ENCODE data around the gene RLF. TPM values are rescaled to one million over a fixed set of nuclear protein-coding genes. Genes with fewer than 3 reads are reported as not detected.

RLF gene
- total and polyA plus RNA-seq, 2 of the 8 experiments (the other 6 are each of a cell fraction or from before 2014, with no cell fraction given) = 4.2 to 18.0 TPM

DNA sequence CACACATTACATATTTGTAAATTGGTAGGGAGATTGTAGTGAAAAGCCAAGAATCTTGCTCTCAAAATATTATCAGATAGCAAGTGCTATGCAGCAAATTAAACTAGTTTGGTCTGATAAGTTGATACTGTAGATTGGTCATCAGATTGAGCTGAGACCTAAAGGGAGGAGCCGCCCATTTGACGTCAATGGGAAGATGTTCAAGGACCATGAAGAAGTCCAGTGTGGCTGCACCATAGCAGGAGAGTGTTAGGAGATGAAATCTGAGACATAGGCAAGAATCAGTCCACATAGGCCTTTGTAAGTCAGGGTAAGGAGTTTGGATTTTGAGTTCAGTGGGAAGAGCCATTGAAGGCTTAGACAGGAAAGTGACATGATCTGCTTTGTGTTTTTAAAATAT is 113.1 kb downstream of the RLF start:
- Histone ChIP-seq H2AK5ac (ENCODE audit: low read depth, low read length) (no peak overlapping the region), H3K36me3 (ENCODE audit: control insufficient read depth in 2 of 4, insufficient read depth in 4 of 4, low read length in 3 of 4) (peaks cover 4 to 48% (median 12%) of the 10 kb centered on the region in 4 experiments; a peak in 7 of 8 replicates), H3K4ac (replicated peaks; ENCODE audit: insufficient read length, low read depth, low read length) (no peak overlapping the region), H3K79me1 (ENCODE audit: low read depth, low read length) (no peaks in the 10 kb centered on the region), H3K9ac (replicated peaks in 1 of 4; ENCODE audit: extremely low read depth in 1 of 4, low read depth in 3 of 4, low read length in 3 of 4) (no peak overlapping the region), H2AFZ (ENCODE audit: low read length) (no peak overlapping the region), H3K9me3 (ENCODE audit: insufficient read depth in 2 of 2, low read depth in 1 of 2, low read length in 1 of 2) (no peaks in the 10 kb centered on the region), H3K27me3 (replicated peaks in 1 of 4; ENCODE audit: control insufficient read depth in 3 of 4, extremely low read depth in 1 of 4, insufficient read depth in 3 of 4, low read length in 3 of 4) (no peaks in the 10 kb centered on the region), H2BK12ac (ENCODE audit: low read depth, low read length) (no peak overlapping the region), H4K20me1 (replicated peaks in 1 of 2; ENCODE audit: control insufficient read depth in 1 of 2, insufficient read depth in 2 of 2, low read length in 2 of 2) (no peaks in the 10 kb centered on the region), H3K23me2 (ENCODE audit: low read depth, low read length) (no peaks in the 10 kb centered on the region; the same call in 1 of the 2 replicates), H3K56ac (replicated peaks; ENCODE audit: insufficient read length, low read depth, low read length) (no peak overlapping the region), H3K4me1 (replicated peaks in 1 of 4; ENCODE audit: control insufficient read depth in 3 of 4, insufficient read depth in 4 of 4, low read length in 3 of 4) (no peaks in the 10 kb centered on the region), H2BK20ac (ENCODE audit: low read length) (no peak overlapping the region), H3K23ac (ENCODE audit: insufficient read length) (no peak overlapping the region), H2BK15ac (ENCODE audit: low read length) (no peak overlapping the region), H3K14ac (ENCODE audit: insufficient read length) (no peak overlapping the region), H3K18ac (ENCODE audit: extremely low read depth, low read length) (no peak overlapping the region), H3K4me2 (ENCODE audit: insufficient read depth in 1 of 2, low read depth in 2 of 2, low read length in 2 of 2) (no peak overlapping the region), H2BK120ac (replicated peaks; ENCODE audit: low read depth, low read length) (no peak overlapping the region), H4K8ac (ENCODE audit: extremely low read depth, insufficient read depth, low read length) (no peak overlapping the region), H3K27ac (ENCODE audit: low read depth, low read length) (no peak overlapping the region), H4K91ac (replicated peaks; ENCODE audit: insufficient read length, low read length) (no peak overlapping the region), H4K5ac (ENCODE audit: insufficient read length, low read depth, low read length) (no peak overlapping the region), H3K4me3 (ENCODE audit: extremely low read depth in 1 of 4, insufficient read depth in 2 of 4, low read depth in 3 of 4, low read length in 4 of 4) (no peak overlapping the region), H3K79me2 (ENCODE audit: control insufficient read depth in 1 of 2, insufficient read depth in 2 of 2, low read length in 2 of 2) (no peaks in the 10 kb centered on the region), H2BK5ac (ENCODE audit: low read depth, low read length) (no peak overlapping the region)
- no peak for TF ChIP-seq HDAC2 (IDR thresholded peaks at IDR 0.05; ENCODE audit: borderline replicate concordance in 1 of 2, low read depth in 2 of 2, low read length in 2 of 2)
- TF ChIP-seq CREB1 (IDR thresholded peaks at IDR 0.05) = no peak
- no peak for TF ChIP-seq GABPA (IDR thresholded peaks at IDR 0.05; ENCODE audit: borderline replicate concordance, insufficient read depth, low read length)
- TF ChIP-seq SIX5 (IDR thresholded peaks at IDR 0.05; ENCODE audit: low read depth, low read length) = no peak
- DNase-seq (ENCODE audit: low read depth in 1 of 2, low spot score in 2 of 2) (no peak), FAIRE-seq (no peak)
- 89% methylated on average over 2 of the region's 2 CpGs; no CpG with 5 or more reads in 1 of the 2 experiments for WGBS, 2 experiments (ENCODE audit: extremely low coverage in 1 of 2, insufficient coverage in 1 of 2, insufficient read length in 1 of 2, insufficient replicate concordance in 2 of 2, low coverage in 1 of 2, low lambda C conversion rate in 2 of 2, missing lambda C conversion rate in 1 of 2)
- CTCF ChIA-PET (ENCODE audit: partially characterized antibody) = interaction anchor here (0.7 to 1.2 kb wide), 2 partner anchors 8 to 64 kb away, joined by 3 read pairs; no protein-coding TSS in a partner anchor
- POLR2A ChIA-PET (ENCODE audit: partially characterized antibody) = interaction anchor here (1.8 kb wide), 1 partner anchor 18 kb away, joined by 8 read pairs; no protein-coding TSS in a partner anchor
